GM19351 (cell line): ENCODE data around the gene SEMA4B.

Source experiments
- ATAC-seq: cut with Tn5 transposase; IDR thresholded peaks from one replicate; pipeline ENCODE4 v1.9.1; 2021; ENCODE audit warnings: mild to moderate bottlenecking, moderate library complexity; ENCODE audit not compliant: unreplicated experiment

Gene SEMA4B

GRCh38 chr15:90223441-90224165 is 22.5 kb downstream of the SEMA4B start:
- ATAC-seq = no peak

GRCh38 chr15:90225047-90225446 is 23.9 kb downstream of the SEMA4B start:
- no peak for ATAC-seq

- no peak for ATAC-seq
Measured at GRCh38 chr15:90225504-90226234, 24.5 kb downstream of the SEMA4B start.

GRCh38 chr15:90227336-90227735 is 26.2 kb downstream of the SEMA4B start:
- ATAC-seq = no peak

GRCh38 chr15:90227816-90228772 is 27.0 kb downstream of the SEMA4B start:
- no peak for ATAC-seq

GRCh38 chr15:90228960-90229359 is 27.8 kb downstream of the SEMA4B start:
- no peak for ATAC-seq

- no peak for ATAC-seq
Measured at GRCh38 chr15:90230071-90230494, 29.0 kb downstream of the SEMA4B start.

GRCh38 chr15:90230610-90231009 is 29.5 kb downstream of the SEMA4B start:
- no peak for ATAC-seq

- ATAC-seq = peak; percentile 38
Measured at GRCh38 chr15:90231028-90232017, 30.2 kb downstream of the SEMA4B start.

GRCh38 chr15:90232196-90232595 is 31.1 kb downstream of the SEMA4B start:
- ATAC-seq = no peak

- no peak for ATAC-seq
Measured at GRCh38 chr15:90232941-90233386, 31.8 kb downstream of the SEMA4B start.

GRCh38 chr15:90233387-90234095 is 32.4 kb downstream of the SEMA4B start, which contains the start of gene CIB1:
TSS of gene CIB1 (minus strand) at chr15:90233941. CDS start at chr15:90233885, 56 bp downstream.
- ATAC-seq = peak; percentile 76

- peak; percentile 53 for ATAC-seq
Measured at GRCh38 chr15:90234096-90234988, 33.2 kb downstream of the SEMA4B start, which contains the start of gene GDPGP1. TSS of gene GDPGP1 (plus strand) at chr15:90234209. CDS start at chr15:90240909, 6,700 bp downstream.

GRCh38 chr15:90239371-90239770 is 38.2 kb downstream of the SEMA4B start:
- ATAC-seq = no peak

GRCh38 chr15:90240856-90241255 is 39.7 kb downstream of the SEMA4B start:
- no peak for ATAC-seq

GRCh38 chr15:90241343-90242192 is 40.4 kb downstream of the SEMA4B start:
- no peak for ATAC-seq
